HG02588 (cell line): ENCODE data around the gene RC3H2.
A peak's percentile ranks its signal among the peaks of the same experiment; 100 is the strongest.
"Not testable (repeated sequence)": the region's sequence is repeated elsewhere in the genome, so short reads cannot be mapped to it uniquely, and the experiment has no call there.

ENCODE experiments used
- ATAC-seq: cut with Tn5 transposase; IDR thresholded peaks from one replicate; pipeline ENCODE4 v1.9.1; 2021; ENCODE audit warnings: mild to moderate bottlenecking, moderate library complexity; ENCODE audit not compliant: unreplicated experiment

The RC3H2 gene

GRCh38 chr9:122845116-122845515 lies 60.0 kb downstream of the RC3H2 start:
- no peak for ATAC-seq

GRCh38 chr9:122844137-122844536 lies 61.0 kb downstream of the RC3H2 start:
- ATAC-seq = no peak

- no peak for ATAC-seq
Observed at GRCh38 chr9:122841501-122841900, 63.7 kb downstream of the RC3H2 start.

- not testable (repeated sequence) for ATAC-seq
Observed at GRCh38 chr9:122838441-122838840, 66.7 kb downstream of the RC3H2 start.

- ATAC-seq = no peak
Observed at GRCh38 chr9:122837266-122837850, 67.8 kb downstream of the RC3H2 start.

GRCh38 chr9:122835313-122835731 lies 69.8 kb downstream of the RC3H2 start:
- no peak for ATAC-seq

GRCh38 chr9:122832194-122832593 lies 73.0 kb downstream of the RC3H2 start:
- ATAC-seq = no peak

- not testable (repeated sequence) for ATAC-seq
Observed at GRCh38 chr9:122828965-122829284, 76.2 kb downstream of the RC3H2 start.

GRCh38 chr9:122827761-122828093 lies 77.4 kb downstream of the RC3H2 start:
- ATAC-seq = peak; percentile 13

- no peak for ATAC-seq
Observed at GRCh38 chr9:122822938-122823337, 82.2 kb downstream of the RC3H2 start.

- ATAC-seq = no peak
Observed at GRCh38 chr9:122822056-122822455, 83.1 kb downstream of the RC3H2 start.

- no peak for ATAC-seq
Observed at GRCh38 chr9:122821278-122821943, 83.7 kb downstream of the RC3H2 start.

- ATAC-seq = no peak
Observed at GRCh38 chr9:122820490-122820845, 84.7 kb downstream of the RC3H2 start.

GRCh38 chr9:122819791-122820489 lies 85.2 kb downstream of the RC3H2 start:
- no peak for ATAC-seq

- ATAC-seq = no peak
Observed at GRCh38 chr9:122819326-122819725, 85.8 kb downstream of the RC3H2 start.

- ATAC-seq = no peak
Observed at GRCh38 chr9:122816163-122816867, 88.8 kb downstream of the RC3H2 start.

- no peak for ATAC-seq
Observed at GRCh38 chr9:122815544-122815943, 89.6 kb downstream of the RC3H2 start.

GRCh38 chr9:122814545-122814944 lies 90.6 kb downstream of the RC3H2 start:
- no peak for ATAC-seq

GRCh38 chr9:122812736-122813135 lies 92.4 kb downstream of the RC3H2 start:
- ATAC-seq = no peak

GRCh38 chr9:122810306-122810946 lies 94.7 kb downstream of the RC3H2 start:
- peak; percentile 67 for ATAC-seq

GRCh38 chr9:122809261-122809660 lies 95.9 kb downstream of the RC3H2 start:
- not testable (repeated sequence) for ATAC-seq
